ENCODE measurements around the gene CBX5. TPM values are rescaled to one million over a fixed set of nuclear protein-coding genes. Genes with fewer than 3 reads are reported as not detected.

Gene CBX5
- total and polyA plus RNA-seq, 10 of the 15 experiments (the other 5 are each of a cell fraction or from before 2014, with no cell fraction given): 46.7 to 138 (median 74.6) TPM

DNA sequence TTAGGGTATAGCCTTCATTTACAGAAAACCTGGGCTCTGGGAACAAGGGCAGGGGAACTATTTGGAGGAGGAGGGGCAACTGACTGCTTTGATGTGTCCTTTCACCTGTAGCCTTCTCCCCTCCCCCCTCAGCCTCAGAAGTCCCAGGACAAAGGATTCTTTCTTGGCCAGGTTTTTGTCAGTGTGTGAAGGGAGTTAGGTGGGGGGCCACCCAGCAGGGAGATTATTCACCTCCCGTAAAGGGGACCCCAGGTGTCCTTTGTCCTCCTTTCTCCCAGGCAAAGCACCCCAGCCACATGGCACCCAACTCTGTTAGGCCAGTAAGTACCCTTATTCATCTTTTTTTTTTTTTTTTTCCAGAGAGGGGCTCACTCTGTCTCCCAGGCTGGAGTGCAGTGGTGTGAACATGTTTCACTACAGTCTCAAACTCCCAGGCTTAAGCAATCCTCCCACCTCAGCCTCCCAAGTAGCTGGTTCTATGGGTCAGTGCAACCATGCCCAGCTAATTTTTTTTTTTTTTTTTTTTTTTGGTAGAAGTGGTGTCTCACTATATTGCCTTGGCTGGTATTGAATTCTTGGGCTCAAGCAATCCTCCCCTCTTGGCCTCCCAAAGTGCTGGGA, 21.6 kb upstream of the CBX5 start:
- WGBS (ENCODE audit: insufficient coverage, insufficient replicate concordance, low lambda C conversion rate, missing lambda C conversion rate): 92% methylated on average over 1 of the region's 1 CpG
- Histone ChIP-seq H3K9me3 (replicated peaks; ENCODE audit: control insufficient read depth, insufficient read depth, low read length) (no peaks in the 10 kb centered on the region), H3K79me2 (ENCODE audit: control insufficient read depth, insufficient read depth, low read length) (no peaks in the 10 kb centered on the region), H2AFZ (ENCODE audit: control insufficient read depth, low read depth, low read length) (no peak overlapping the region), H3K27me3 (replicated peaks in 1 of 2; ENCODE audit: control insufficient read depth in 2 of 2, insufficient read depth in 2 of 2, low read length in 1 of 2) (peaks cover 12 to 29% of the 10 kb centered on the region in 2 experiments), H3K9ac (ENCODE audit: control insufficient read depth, insufficient read depth, low read length) (no peak overlapping the region), H3K4me2 (ENCODE audit: control insufficient read depth, insufficient read depth) (no peak overlapping the region), H4K20me1 (ENCODE audit: control insufficient read depth, insufficient read depth) (no peaks in the 10 kb centered on the region), H3K4me1 (ENCODE audit: control insufficient read depth, insufficient read depth, low read length) (0 out of 2 replicates have a peak, but pooled peaks cover 3% of the 10 kb centered on the region), H3K36me3 (ENCODE audit: control insufficient read depth in 2 of 2, insufficient read depth in 2 of 2, low read length in 1 of 2) (no peaks in the 10 kb centered on the region), H3K4me3 (no peak overlapping the region), H3K27ac (ENCODE audit: control insufficient read depth, insufficient read depth) (no peak overlapping the region)
- SMC1A ChIA-PET (ENCODE audit: uncharacterized antibody, unreplicated experiment): no interaction called here
- POLR2A ChIA-PET: no interaction called here
- FAIRE-seq (no peak), DNase-seq (ENCODE audit: low read depth, low spot score) (no peak), ATAC-seq (no peak)
- in situ Hi-C loops (cut with MboI) (no loop called here), intact Hi-C loops (cut with micrococcal nuclease; ENCODE audit: unreplicated experiment) (no loop called here)
- RAD21 ChIA-PET (ENCODE audit: unreplicated experiment): interaction anchor here (0.6 kb wide), 1 partner anchor 21 kb away, joined by 4 read pairs; no protein-coding TSS in a partner anchor
- CTCF ChIA-PET: interaction anchor here (0.6 to 1.9 kb wide), 7 partner anchors 9 to 94 kb away, joined by 3 to 7 read pairs (median 3); partner anchors contain the start of gene COPZ1
- no TSS peak for BruUV-seq (replicated peaks)
- TF ChIP-seq SUZ12 (IDR thresholded peaks at IDR 0.05; ENCODE audit: unreplicated experiment) (no peak), GABPA (IDR thresholded peaks at IDR 0.05; ENCODE audit: low read depth) (no peak), KAT2A (conservative IDR thresholded peaks at IDR 0.05; ENCODE audit: control insufficient read depth, low read depth, low read length) (no peak), CHD4 (IDR thresholded peaks at IDR 0.05) (no peak)

DNA sequence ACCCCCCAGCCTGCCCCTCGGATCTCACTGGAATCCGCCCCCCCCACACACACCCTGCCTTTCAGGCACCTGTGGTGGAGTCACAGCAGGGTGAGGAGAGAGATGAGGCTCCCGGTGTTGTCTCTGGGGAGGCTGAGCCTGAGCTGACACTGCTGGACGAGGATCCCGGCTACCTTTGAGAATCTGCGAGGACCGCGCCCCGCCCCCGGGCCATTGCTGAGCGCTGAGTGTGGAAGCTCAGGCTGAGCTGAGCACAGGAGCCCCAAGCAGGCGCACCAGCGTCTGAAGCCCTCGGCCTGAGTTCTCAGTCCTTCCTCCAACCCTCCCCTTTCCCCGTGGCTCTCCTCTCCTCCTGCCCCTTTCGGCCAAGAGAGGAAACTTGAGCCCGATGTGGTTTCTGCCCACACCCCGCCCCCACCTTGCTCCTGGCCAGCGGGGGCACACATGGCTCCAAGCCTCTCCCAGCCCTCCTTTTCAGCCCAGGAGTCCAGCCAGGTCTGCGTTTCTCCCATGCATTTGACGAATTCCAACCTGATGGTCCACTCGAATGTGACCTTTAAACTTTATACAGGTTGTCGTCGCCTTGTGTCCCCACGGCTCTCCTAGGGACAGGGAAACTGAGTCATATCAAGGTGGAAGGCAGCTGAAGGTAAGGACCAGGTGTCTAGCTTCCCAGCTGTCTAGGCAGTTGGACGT, 21.0 kb upstream of the CBX5 start, which contains the start of gene NFE2:
NFE2 (minus strand) TSS at position 284 of the 696 bp plus-strand sequence. CDS start 5,767 bp downstream, outside the sequence.
- H2AFZ ChIP-seq (ENCODE audit: control insufficient read depth, low read depth, low read length): no peak within 1 kb of the TSS
- no peak within 1 kb of the TSS for H3K9ac ChIP-seq (ENCODE audit: control insufficient read depth, insufficient read depth, low read length)

More for the DNA sequence above, 21.0 kb upstream of the CBX5 start, which contains the start of gene NFE2:
- Histone ChIP-seq H3K27ac (ENCODE audit: control insufficient read depth, insufficient read depth) (no peak within 1 kb of the TSS), H3K36me3 (ENCODE audit: control insufficient read depth in 2 of 2, insufficient read depth in 2 of 2, low read length in 1 of 2) (no peaks in the 10 kb centered on the region), H4K20me1 (ENCODE audit: control insufficient read depth, insufficient read depth) (no peaks in the 10 kb centered on the region), H3K4me1 (ENCODE audit: control insufficient read depth, insufficient read depth, low read length) (0 out of 2 replicates have a peak, but pooled peaks cover 3% of the 10 kb centered on the region), H3K4me3 (no peak within 1 kb of the TSS), H3K79me2 (ENCODE audit: control insufficient read depth, insufficient read depth, low read length) (no peaks in the 10 kb centered on the region), H3K9me3 (replicated peaks; ENCODE audit: control insufficient read depth, insufficient read depth, low read length) (no peaks in the 10 kb centered on the region), H3K4me2 (ENCODE audit: control insufficient read depth, insufficient read depth) (0 out of 2 replicates have a peak within 1 kb of the TSS, but pooled peaks have one; percentile 23), H3K27me3 (replicated peaks in 1 of 2; ENCODE audit: control insufficient read depth in 2 of 2, insufficient read depth in 2 of 2, low read length in 1 of 2) (peaks cover 12 to 29% of the 10 kb centered on the region in 2 experiments)
- ChIA-PET CTCF (interaction anchor here (0.9 to 2.0 kb wide), 6 partner anchors 8 to 49 kb away, joined by 3 to 7 read pairs (median 4); partner anchors contain the start of gene COPZ1), SMC1A (ENCODE audit: uncharacterized antibody, unreplicated experiment) (interaction anchor here (0.7 kb wide), 1 partner anchor 279 kb away, joined by 3 read pairs; no protein-coding TSS in a partner anchor), RAD21 (ENCODE audit: unreplicated experiment) (no interaction called here), POLR2A (interaction anchor here (0.7 kb wide), 1 partner anchor 42 kb away, joined by 8 read pairs; no protein-coding TSS in a partner anchor)
- WGBS (ENCODE audit: insufficient coverage, insufficient replicate concordance, low lambda C conversion rate, missing lambda C conversion rate): 10% methylated on average over 22 of the region's 26 CpGs
- TF ChIP-seq HDAC2 (IDR thresholded peaks at IDR 0.05) (no peak), NR2F1 (conservative IDR thresholded peaks at IDR 0.05) (no peak), NR2C1 (IDR thresholded peaks at IDR 0.05) (no peak), POU2F2 (IDR thresholded peaks at IDR 0.05; ENCODE audit: borderline replicate concordance, low read depth, low read length) (no peak), SREBF2 (IDR thresholded peaks at IDR 0.05; ENCODE audit: low read length) (no peak), IRF4 (IDR thresholded peaks at IDR 0.05; ENCODE audit: low read depth, low read length) (no peak), SIX5 (IDR thresholded peaks at IDR 0.05; ENCODE audit: low read depth, low read length, severe bottlenecking) (no peak), MYC (IDR thresholded peaks at IDR 0.05; ENCODE audit: insufficient read depth, insufficient read length, insufficient replicate concordance, low read length, severe bottlenecking) (no peak), NBN (IDR thresholded peaks at IDR 0.05) (no peak), SMARCA5 (IDR thresholded peaks at IDR 0.05) (no peak)
- TF ChIP-seq, protein P1, sequence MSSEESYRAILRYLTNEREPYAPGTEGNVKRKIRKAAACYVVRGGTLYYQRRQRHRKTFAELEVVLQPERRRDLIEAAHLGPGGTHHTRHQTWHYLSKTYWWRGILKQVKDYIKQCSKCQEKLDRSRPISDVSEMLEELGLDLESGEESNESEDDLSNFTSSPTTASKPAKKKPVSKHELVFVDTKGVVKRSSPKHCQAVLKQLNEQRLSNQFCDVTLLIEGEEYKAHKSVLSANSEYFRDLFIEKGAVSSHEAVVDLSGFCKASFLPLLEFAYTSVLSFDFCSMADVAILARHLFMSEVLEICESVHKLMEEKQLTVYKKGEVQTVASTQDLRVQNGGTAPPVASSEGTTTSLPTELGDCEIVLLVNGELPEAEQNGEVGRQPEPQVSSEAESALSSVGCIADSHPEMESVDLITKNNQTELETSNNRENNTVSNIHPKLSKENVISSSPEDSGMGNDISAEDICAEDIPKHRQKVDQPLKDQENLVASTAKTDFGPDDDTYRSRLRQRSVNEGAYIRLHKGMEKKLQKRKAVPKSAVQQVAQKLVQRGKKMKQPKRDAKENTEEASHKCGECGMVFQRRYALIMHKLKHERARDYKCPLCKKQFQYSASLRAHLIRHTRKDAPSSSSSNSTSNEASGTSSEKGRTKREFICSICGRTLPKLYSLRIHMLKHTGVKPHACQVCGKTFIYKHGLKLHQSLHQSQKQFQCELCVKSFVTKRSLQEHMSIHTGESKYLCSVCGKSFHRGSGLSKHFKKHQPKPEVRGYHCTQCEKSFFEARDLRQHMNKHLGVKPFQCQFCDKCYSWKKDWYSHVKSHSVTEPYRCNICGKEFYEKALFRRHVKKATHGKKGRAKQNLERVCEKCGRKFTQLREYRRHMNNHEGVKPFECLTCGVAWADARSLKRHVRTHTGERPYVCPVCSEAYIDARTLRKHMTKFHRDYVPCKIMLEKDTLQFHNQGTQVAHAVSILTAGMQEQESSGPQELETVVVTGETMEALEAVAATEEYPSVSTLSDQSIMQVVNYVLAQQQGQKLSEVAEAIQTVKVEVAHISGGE (CRISPR knock-in tag; IDR thresholded peaks at IDR 0.05): no peak
- BruUV-seq (replicated peaks): no TSS peak
- DNase-seq (ENCODE audit: low read depth, low spot score) (no peak), FAIRE-seq (no peak), ATAC-seq (peak; percentile 60)
- in situ Hi-C loops (cut with MboI) (no loop called here), intact Hi-C loops (cut with micrococcal nuclease; ENCODE audit: unreplicated experiment) (no loop called here)

Measured in GM12878 (cell line).